ENCODE measurements around the gene PTS. TPM values are rescaled to one million over a fixed set of nuclear protein-coding genes. Genes with fewer than 3 reads are reported as not detected.

PTS gene
- total and polyA plus RNA-seq, 12 donors = 22.5 to 75.0 (median 27.7) TPM

- no peak overlapping the region for H3K4me3 ChIP-seq
- TF ChIP-seq CTCF (IDR thresholded peaks at IDR 0.05) = no peak
- H3K27me3 ChIP-seq = no peaks in the 10 kb centered on the region
- H3K9me3 ChIP-seq = no peaks in the 10 kb centered on the region
- 94 to 98% methylated on average over 7 of the region's 7 CpGs for WGBS, 2 donors
- H3K27ac ChIP-seq = no peak overlapping the region
- intact Hi-C loops (cut with DNase I) = loop anchor here in 2 of 10 donors (10.0 kb wide), 2 partner anchors 1056 to 1066 kb away; no protein-coding TSS in a partner anchor
- DNase-seq (no peak), ATAC-seq (no peak)
- peaks cover 0 to 57% (median 14%) of the 10 kb centered on the region in 9 donors for H3K36me3 ChIP-seq
- peaks cover 4 to 30% (median 9%) of the 10 kb centered on the region in 9 donors for H3K4me1 ChIP-seq
Observed at GRCh38 chr11:112229159-112229558, 2.9 kb downstream of the PTS start.

- intact Hi-C loops (cut with DNase I) = loop anchor here in 2 of 10 donors (10.0 kb wide), 2 partner anchors 1055 to 1065 kb away; no protein-coding TSS in a partner anchor
- DNase-seq = no peak
- Histone ChIP-seq H3K9me3 (no peaks in the 10 kb centered on the region), H3K27ac (no peak overlapping the region), H3K4me1 (peaks cover 4 to 30% (median 9%) of the 10 kb centered on the region in 9 donors), H3K4me3 (no peak overlapping the region), H3K36me3 (peaks cover 0 to 64% (median 16%) of the 10 kb centered on the region in 9 donors), H3K27me3 (no peaks in the 10 kb centered on the region)
- 58 to 76% methylated on average over 3 of the region's 3 CpGs for WGBS, 2 donors
- TF ChIP-seq CTCF (IDR thresholded peaks at IDR 0.05) = no peak
- ATAC-seq = no peak
Observed at GRCh38 chr11:112229746-112230433, 3.7 kb downstream of the PTS start.

- ATAC-seq (no peak), DNase-seq (no peak)
- no peaks in the 10 kb centered on the region for H3K9me3 ChIP-seq
- no peaks in the 10 kb centered on the region for H3K27me3 ChIP-seq
- no peak overlapping the region for H3K4me3 ChIP-seq
- H3K27ac ChIP-seq = no peak overlapping the region
- H3K36me3 ChIP-seq = peaks cover 0 to 85% (median 29%) of the 10 kb centered on the region in 9 donors
- peaks cover 4 to 21% (median 9%) of the 10 kb centered on the region in 9 donors for H3K4me1 ChIP-seq
- no peak for TF ChIP-seq CTCF (IDR thresholded peaks at IDR 0.05)
- intact Hi-C loops (cut with DNase I) = no loop called here
- 71 to 80% methylated on average over 2 of the region's 2 CpGs for WGBS, 2 donors
Observed at GRCh38 chr11:112231952-112232351, 5.7 kb downstream of the PTS start.

- intact Hi-C loops (cut with DNase I) = no loop called here
- TF ChIP-seq CTCF (IDR thresholded peaks at IDR 0.05) = no peak
- Histone ChIP-seq H3K4me3 (no peak overlapping the region), H3K4me1 (peaks cover 0 to 2% (median 0%) of the 10 kb centered on the region in 9 donors), H3K9me3 (no peaks in the 10 kb centered on the region), H3K36me3 (peaks cover 0 to 98% (median 32%) of the 10 kb centered on the region in 9 donors), H3K27me3 (no peaks in the 10 kb centered on the region), H3K27ac (no peak overlapping the region)
- ATAC-seq (no peak), DNase-seq (no peak)
- 96 to 97% methylated on average over 8 of the region's 8 CpGs for WGBS, 2 donors
Observed at GRCh38 chr11:112235750-112236390, 9.6 kb downstream of the PTS start.

All from heart right ventricle (tissue), 16 donors.